Glutamatergic neuron (in vitro differentiated cells): Measurements from ENCODE around the gene SDS. TPM values are rescaled to one million over a fixed set of nuclear protein-coding genes. Genes with fewer than 3 reads are reported as not detected.

Source experiments
- DNase-seq: peaks from one replicate; pipeline ENCODE4 v3.0.0; 2022
- H3K27ac Mint-ChIP-seq: one replicate; pipeline ENCODE4 v1.8.0; 2020; ENCODE audit warnings: mild to moderate bottlenecking, mixed read lengths, inconsistent platforms; ENCODE audit not compliant: unreplicated experiment
- H3K27me3 Mint-ChIP-seq: one replicate; pipeline ENCODE4 v1.8.0; 2020; ENCODE audit warnings: mild to moderate bottlenecking, moderate library complexity, mixed read lengths, inconsistent platforms; ENCODE audit not compliant: unreplicated experiment
- H3K36me3 Mint-ChIP-seq: one replicate; pipeline ENCODE4 v1.8.0; 2020; ENCODE audit warnings: mild to moderate bottlenecking, mixed read lengths, inconsistent platforms; ENCODE audit not compliant: unreplicated experiment
- H3K4me1 Mint-ChIP-seq: one replicate; pipeline ENCODE4 v1.8.0; 2020; ENCODE audit warnings: mild to moderate bottlenecking, low read depth, mixed read lengths, inconsistent platforms; ENCODE audit not compliant: unreplicated experiment
- H3K4me3 Mint-ChIP-seq: one replicate; pipeline ENCODE4 v1.8.0; 2020; ENCODE audit warnings: mild to moderate bottlenecking, mixed read lengths, inconsistent platforms; ENCODE audit not compliant: unreplicated experiment
- H3K9me3 Mint-ChIP-seq: one replicate; pipeline ENCODE4 v1.8.0; 2020; ENCODE audit warnings: mild to moderate bottlenecking, moderate library complexity, mixed read lengths, inconsistent platforms; ENCODE audit not compliant: unreplicated experiment
- CTCF ChIP-seq: fragments of 200-600 bp; sonication (generic); IDR thresholded peaks from one replicate; pipeline ENCODE4 v1.5.0; 2021; ENCODE audit not compliant: partially characterized antibody, unreplicated experiment
- total RNA-seq: library from RNA; stranded (reverse); fragmentation: NEBNext Ultra II Directional; extraction: Animal tissue kit (Norgen Biotek cat#: 25700); gene quantifications from one replicate; pipeline ENCODE4 v1.2.1, GENCODE V29; 2021; ENCODE audit not compliant: unreplicated experiment

The SDS gene
- total RNA-seq, 1 donor from 2014 or later = not detected

- Mint-ChIP-seq H3K4me3 (no peak overlapping the region), H3K27ac (no peak overlapping the region), H3K9me3 (no peaks in the 10 kb centered on the region), H3K4me1 (no peaks in the 10 kb centered on the region), H3K36me3 (no peaks in the 10 kb centered on the region), H3K27me3 (peaks cover 5% of the 10 kb centered on the region)
- TF ChIP-seq CTCF = no peak
- DNase-seq = no peak
These were observed 31.3 kb downstream of the SDS start for GRCh38 chr12:113372371-113372770.

GRCh38 chr12:113371808-113372207, 31.9 kb downstream of the SDS start:
- no peaks in the 10 kb centered on the region for H3K9me3 Mint-ChIP-seq
- H3K36me3 Mint-ChIP-seq = no peaks in the 10 kb centered on the region
- peaks cover 2% of the 10 kb centered on the region for H3K27me3 Mint-ChIP-seq
- H3K4me3 Mint-ChIP-seq = no peak overlapping the region
- no peak overlapping the region for H3K27ac Mint-ChIP-seq
- DNase-seq = no peak
- H3K4me1 Mint-ChIP-seq = no peaks in the 10 kb centered on the region
- no peak for TF ChIP-seq CTCF

GRCh38 chr12:113370923-113371682, 32.6 kb downstream of the SDS start:
- H3K36me3 Mint-ChIP-seq = no peaks in the 10 kb centered on the region
- peaks cover 2% of the 10 kb centered on the region for H3K27me3 Mint-ChIP-seq
- no peak overlapping the region for H3K4me3 Mint-ChIP-seq
- DNase-seq = no peak
- H3K4me1 Mint-ChIP-seq = no peaks in the 10 kb centered on the region
- H3K27ac Mint-ChIP-seq = no peak overlapping the region
- no peaks in the 10 kb centered on the region for H3K9me3 Mint-ChIP-seq
- no peak for TF ChIP-seq CTCF

- H3K4me1 Mint-ChIP-seq = no peaks in the 10 kb centered on the region
- no peak overlapping the region for H3K4me3 Mint-ChIP-seq
- H3K36me3 Mint-ChIP-seq = peaks cover 5% of the 10 kb centered on the region
- no peaks in the 10 kb centered on the region for H3K9me3 Mint-ChIP-seq
- no peak overlapping the region for H3K27ac Mint-ChIP-seq
- H3K27me3 Mint-ChIP-seq = peaks cover 2% of the 10 kb centered on the region
- DNase-seq = no peak
- no peak for TF ChIP-seq CTCF
These were observed 34.2 kb downstream of the SDS start for GRCh38 chr12:113369391-113369985.

- Mint-ChIP-seq H3K27me3 (peaks cover 2% of the 10 kb centered on the region), H3K36me3 (peaks cover 5% of the 10 kb centered on the region), H3K4me3 (no peak overlapping the region), H3K27ac (no peak overlapping the region), H3K9me3 (no peaks in the 10 kb centered on the region), H3K4me1 (no peaks in the 10 kb centered on the region)
- no peak for TF ChIP-seq CTCF
- DNase-seq = no peak
These were observed 35.4 kb downstream of the SDS start for GRCh38 chr12:113368331-113368730.
